ENCODE measurements around the gene TCEANC2. TPM values are rescaled to one million over a fixed set of nuclear protein-coding genes. Genes with fewer than 3 reads are reported as not detected.
A peak's percentile ranks its signal among the peaks of the same experiment; 100 is the strongest.

Gene TCEANC2
- total RNA-seq, 1 experiment from 2014 or later = 1.9 TPM

DNA sequence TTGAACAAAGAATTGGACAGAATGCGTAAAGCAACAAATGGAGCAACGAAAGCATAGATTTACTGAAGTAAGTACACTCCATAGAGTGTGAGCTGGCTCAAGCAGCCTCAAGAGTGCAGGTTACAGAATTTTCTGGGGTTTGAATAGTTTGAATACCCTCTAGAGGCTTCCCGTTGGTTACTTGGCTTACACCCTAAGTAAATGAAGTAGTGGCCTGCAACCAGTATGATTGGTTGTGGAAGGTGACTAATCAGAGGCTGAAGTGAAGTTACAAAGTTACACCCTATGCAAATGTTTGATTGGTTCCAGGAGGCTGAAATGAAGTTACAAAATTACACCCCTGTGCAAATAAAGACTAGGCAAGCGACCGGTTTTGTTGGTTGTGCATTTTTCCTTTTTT is 10.9 kb downstream of the TCEANC2 start:
- no TSS peak for BruUV-seq (replicated peaks)
- intact Hi-C loops (cut with micrococcal nuclease; ENCODE audit: unreplicated experiment) = no loop called here
- ChIA-PET POLR2A (no interaction called here), CTCF (no interaction called here)
- no peaks in the 10 kb centered on the region for H3K27me3 ChIP-seq (replicated peaks; ENCODE audit: control insufficient read depth, insufficient read depth, low read length)
- no peaks in the 10 kb centered on the region for H3K36me3 ChIP-seq (ENCODE audit: control insufficient read depth, insufficient read depth, low read length)
- no peaks in the 10 kb centered on the region for H3K9me3 ChIP-seq
- H3K9me3 Mint-ChIP-seq (ENCODE audit: unreplicated experiment) = no peaks in the 10 kb centered on the region
- H3K4me1 Mint-ChIP-seq (ENCODE audit: low read depth, unreplicated experiment) = no peaks in the 10 kb centered on the region
- no peaks in the 10 kb centered on the region for H3K4me1 ChIP-seq
- TF ChIP-seq CTCF (IDR thresholded peaks at IDR 0.05; ENCODE audit: insufficient read depth in 1 of 2, low read depth in 1 of 2, low read length in 1 of 2, severe bottlenecking in 1 of 2, unreplicated experiment in 1 of 2) = no peak
- no peaks in the 10 kb centered on the region for H3K27me3 Mint-ChIP-seq (ENCODE audit: insufficient read depth, unreplicated experiment)
- H3K36me3 Mint-ChIP-seq (ENCODE audit: insufficient read depth, unreplicated experiment) = no peaks in the 10 kb centered on the region
- H3K4me3 Mint-ChIP-seq (ENCODE audit: unreplicated experiment) = no peak overlapping the region
- no peak overlapping the region for H3K4me3 ChIP-seq (ENCODE audit: low read depth, low read length)
- no peak for DNase-seq
- no peak overlapping the region for H3K27ac Mint-ChIP-seq (ENCODE audit: unreplicated experiment)

- BruUV-seq (replicated peaks) = no TSS peak
- no peak for DNase-seq
- Histone ChIP-seq H3K9me3 (no peaks in the 10 kb centered on the region), H3K27me3 (replicated peaks; ENCODE audit: control insufficient read depth, insufficient read depth, low read length) (no peaks in the 10 kb centered on the region), H3K4me3 (ENCODE audit: low read depth, low read length) (no peak overlapping the region), H3K36me3 (ENCODE audit: control insufficient read depth, insufficient read depth, low read length) (no peaks in the 10 kb centered on the region), H3K4me1 (no peaks in the 10 kb centered on the region)
- Mint-ChIP-seq H3K4me1 (ENCODE audit: low read depth, unreplicated experiment) (peaks cover 7% of the 10 kb centered on the region), H3K27me3 (ENCODE audit: insufficient read depth, unreplicated experiment) (no peaks in the 10 kb centered on the region), H3K4me3 (ENCODE audit: unreplicated experiment) (no peak overlapping the region), H3K36me3 (ENCODE audit: insufficient read depth, unreplicated experiment) (no peaks in the 10 kb centered on the region), H3K27ac (ENCODE audit: unreplicated experiment) (no peak overlapping the region), H3K9me3 (ENCODE audit: unreplicated experiment) (peaks cover 9% of the 10 kb centered on the region)
- ChIA-PET POLR2A (no interaction called here), CTCF (no interaction called here)
- TF ChIP-seq CTCF (IDR thresholded peaks at IDR 0.05; ENCODE audit: insufficient read depth in 1 of 2, low read depth in 1 of 2, low read length in 1 of 2, severe bottlenecking in 1 of 2, unreplicated experiment in 1 of 2) = no peak
- intact Hi-C loops (cut with micrococcal nuclease; ENCODE audit: unreplicated experiment) = loop anchor here (1.0 kb wide), 1 partner anchor 420 kb away; no protein-coding TSS in a partner anchor
Measured at GRCh38 chr1:54069791-54070170, 16.4 kb downstream of the TCEANC2 start.

- TF ChIP-seq CTCF (IDR thresholded peaks at IDR 0.05; ENCODE audit: insufficient read depth in 1 of 2, low read depth in 1 of 2, low read length in 1 of 2, severe bottlenecking in 1 of 2, unreplicated experiment in 1 of 2) = peak in 1 of 2 experiments; percentile 72
- BruUV-seq (replicated peaks) = no TSS peak
- H3K27me3 ChIP-seq (replicated peaks; ENCODE audit: control insufficient read depth, insufficient read depth, low read length) = no peaks in the 10 kb centered on the region
- H3K9me3 ChIP-seq = no peaks in the 10 kb centered on the region
- ChIA-PET POLR2A (no interaction called here), CTCF (no interaction called here)
- Mint-ChIP-seq H3K36me3 (ENCODE audit: insufficient read depth, unreplicated experiment) (no peaks in the 10 kb centered on the region), H3K27ac (ENCODE audit: unreplicated experiment) (no peak overlapping the region), H3K4me1 (ENCODE audit: low read depth, unreplicated experiment) (peaks cover 7% of the 10 kb centered on the region), H3K27me3 (ENCODE audit: insufficient read depth, unreplicated experiment) (no peaks in the 10 kb centered on the region), H3K4me3 (ENCODE audit: unreplicated experiment) (no peak overlapping the region), H3K9me3 (ENCODE audit: unreplicated experiment) (peaks cover 9% of the 10 kb centered on the region)
- peak in 1 of 2 experiments; percentile 15 for DNase-seq
- intact Hi-C loops (cut with micrococcal nuclease; ENCODE audit: unreplicated experiment) = loop anchor here (1.0 kb wide), 1 partner anchor 419 kb away; no protein-coding TSS in a partner anchor
- H3K36me3 ChIP-seq (ENCODE audit: control insufficient read depth, insufficient read depth, low read length) = no peaks in the 10 kb centered on the region
- no peaks in the 10 kb centered on the region for H3K4me1 ChIP-seq
- H3K4me3 ChIP-seq (ENCODE audit: low read depth, low read length) = no peak overlapping the region
Measured at GRCh38 chr1:54070171-54070837, 16.9 kb downstream of the TCEANC2 start.

Data from Caco-2 (cell line).